ENCODE results near the gene KBTBD13.

KBTBD13 gene

DNA sequence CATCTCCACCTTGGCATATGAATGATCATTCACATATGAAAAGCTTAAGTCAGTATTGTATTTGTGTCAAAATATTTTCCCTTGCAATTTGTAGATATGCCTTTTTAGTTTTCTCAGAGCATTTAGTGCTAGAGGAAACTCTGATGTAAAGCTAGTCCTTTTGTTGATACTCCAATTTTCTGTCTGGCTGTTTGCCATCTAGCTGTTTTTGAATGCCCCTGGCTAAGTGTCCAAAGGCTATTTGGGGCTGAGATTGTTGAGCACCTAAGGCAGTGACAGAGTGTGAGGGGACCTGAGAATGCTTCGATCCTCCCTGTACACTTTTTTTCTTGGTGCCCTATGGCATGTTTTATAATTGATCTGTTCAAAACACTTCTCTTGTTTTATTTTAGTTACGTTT lies 28.3 kb upstream of the KBTBD13 start:
- DNase-seq, result no peak
- in situ Hi-C loops (cut with HindIII; ENCODE audit: low pct_ligation_motif_present, low pct_unique_long_range_greater_than_20kb, low sequenced_read_pairs), result no loop called here

GRCh38 chr15:65049418-65049840 lies 27.1 kb upstream of the KBTBD13 start:
- in situ Hi-C loops (cut with HindIII; ENCODE audit: low pct_ligation_motif_present, low pct_unique_long_range_greater_than_20kb, low sequenced_read_pairs), result no loop called here
- peak; percentile 88 for DNase-seq

- no peak for DNase-seq
These were observed 26.3 kb upstream of the KBTBD13 start for GRCh38 chr15:65050270-65050669.

GRCh38 chr15:65051266-65051665 lies 25.3 kb upstream of the KBTBD13 start:
- in situ Hi-C loops (cut with HindIII; ENCODE audit: low pct_ligation_motif_present, low pct_unique_long_range_greater_than_20kb, low sequenced_read_pairs), result no loop called here
- no peak for DNase-seq

More at GRCh38 chr15:65050270-65050669, 26.3 kb upstream of the KBTBD13 start:
- in situ Hi-C loops (cut with HindIII; ENCODE audit: low pct_ligation_motif_present, low pct_unique_long_range_greater_than_20kb, low sequenced_read_pairs), result no loop called here

DNA sequence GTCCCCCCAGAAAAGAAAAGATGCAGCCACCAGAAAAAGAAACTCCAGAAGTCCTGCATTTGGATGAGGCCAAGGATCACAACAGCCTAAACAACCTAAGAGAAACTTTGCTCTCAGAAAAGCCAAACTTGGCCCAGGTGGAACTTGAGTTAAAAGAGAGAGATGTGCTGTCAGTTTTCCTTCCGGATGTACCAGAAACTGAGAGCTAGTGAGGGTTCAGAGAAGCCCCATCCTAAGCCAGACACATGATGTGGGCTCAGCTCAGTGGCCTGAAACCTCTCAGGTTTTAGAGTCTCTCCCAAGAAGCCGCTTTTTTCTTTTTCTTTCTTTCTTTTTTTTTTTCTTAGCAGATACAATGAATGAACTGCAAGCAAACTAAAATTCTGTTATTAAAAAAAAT lies 23.6 kb upstream of the KBTBD13 start:
- in situ Hi-C loops (cut with HindIII; ENCODE audit: low pct_ligation_motif_present, low pct_unique_long_range_greater_than_20kb, low sequenced_read_pairs), result no loop called here
- DNase-seq, result no peak

- peak; percentile 66 for DNase-seq
- in situ Hi-C loops (cut with HindIII; ENCODE audit: low pct_ligation_motif_present, low pct_unique_long_range_greater_than_20kb, low sequenced_read_pairs), result no loop called here
These were observed 22.0 kb upstream of the KBTBD13 start for GRCh38 chr15:65054333-65055200.

DNA sequence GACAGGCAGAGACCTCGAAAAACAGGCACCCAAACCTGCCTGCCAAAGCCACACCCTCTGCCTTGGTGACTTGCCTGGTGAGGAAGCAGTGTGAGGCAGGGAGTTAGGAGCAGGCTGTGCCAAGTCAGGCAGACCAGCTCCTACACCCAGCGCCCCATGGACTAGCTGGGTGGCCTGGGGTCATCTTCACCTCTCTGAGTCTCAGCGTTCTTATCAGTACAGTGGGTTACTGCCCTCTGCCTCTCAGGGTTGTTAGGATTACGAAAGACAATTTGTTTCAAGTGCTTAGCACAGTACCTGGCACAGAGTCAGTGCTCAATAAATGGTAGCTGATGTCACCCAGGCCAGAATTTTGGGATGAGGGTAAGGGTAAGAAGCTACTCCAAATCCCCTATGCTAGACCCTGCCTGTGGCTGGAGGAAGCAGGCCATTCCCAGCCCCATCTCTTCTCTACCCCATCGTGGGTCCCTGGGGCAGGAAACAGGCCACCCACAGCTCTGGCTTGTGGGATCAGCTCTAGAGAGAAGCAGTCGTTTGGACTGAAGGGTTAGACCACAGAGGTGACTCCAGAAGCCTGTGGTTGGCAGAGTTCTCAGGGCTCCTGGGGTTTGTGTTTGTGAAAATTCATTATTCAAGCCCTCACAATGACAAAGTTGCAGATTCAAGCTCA lies 21.2 kb upstream of the KBTBD13 start:
- in situ Hi-C loops (cut with HindIII; ENCODE audit: low pct_ligation_motif_present, low pct_unique_long_range_greater_than_20kb, low sequenced_read_pairs), result no loop called here
- peak; percentile 66 for DNase-seq

GRCh38 chr15:65056106-65056505 lies 20.4 kb upstream of the KBTBD13 start:
- no peak for DNase-seq
- in situ Hi-C loops (cut with HindIII; ENCODE audit: low pct_ligation_motif_present, low pct_unique_long_range_greater_than_20kb, low sequenced_read_pairs), result no loop called here

- in situ Hi-C loops (cut with HindIII; ENCODE audit: low pct_ligation_motif_present, low pct_unique_long_range_greater_than_20kb, low sequenced_read_pairs), result no loop called here
- DNase-seq, result peak; percentile 90
These were observed 19.5 kb upstream of the KBTBD13 start for GRCh38 chr15:65056868-65057548.

DNA sequence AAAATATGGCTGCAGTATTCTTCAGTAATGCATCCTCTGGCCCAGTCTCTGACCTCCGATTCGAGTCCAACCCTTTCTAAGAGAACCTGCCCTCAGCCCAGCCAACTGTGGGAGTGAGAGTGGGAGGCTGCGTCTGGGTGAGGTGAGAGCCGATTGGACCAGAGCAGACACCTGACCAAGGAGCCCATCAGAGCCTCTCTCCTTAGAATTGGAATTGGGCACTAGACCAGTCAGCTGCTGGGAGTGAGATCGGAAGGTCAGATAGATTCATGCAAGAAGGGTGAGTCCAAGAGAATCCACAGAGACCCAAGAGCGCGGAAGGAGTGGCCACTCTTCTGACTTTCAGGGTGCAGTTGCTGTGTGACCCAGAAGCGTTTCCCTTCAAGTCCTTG lies 19.0 kb upstream of the KBTBD13 start:
- DNase-seq, result no peak
- in situ Hi-C loops (cut with HindIII; ENCODE audit: low pct_ligation_motif_present, low pct_unique_long_range_greater_than_20kb, low sequenced_read_pairs), result no loop called here

GRCh38 chr15:65058394-65059368 lies 17.9 kb upstream of the KBTBD13 start:
- in situ Hi-C loops (cut with HindIII; ENCODE audit: low pct_ligation_motif_present, low pct_unique_long_range_greater_than_20kb, low sequenced_read_pairs), result no loop called here
- no peak for DNase-seq

DNA sequence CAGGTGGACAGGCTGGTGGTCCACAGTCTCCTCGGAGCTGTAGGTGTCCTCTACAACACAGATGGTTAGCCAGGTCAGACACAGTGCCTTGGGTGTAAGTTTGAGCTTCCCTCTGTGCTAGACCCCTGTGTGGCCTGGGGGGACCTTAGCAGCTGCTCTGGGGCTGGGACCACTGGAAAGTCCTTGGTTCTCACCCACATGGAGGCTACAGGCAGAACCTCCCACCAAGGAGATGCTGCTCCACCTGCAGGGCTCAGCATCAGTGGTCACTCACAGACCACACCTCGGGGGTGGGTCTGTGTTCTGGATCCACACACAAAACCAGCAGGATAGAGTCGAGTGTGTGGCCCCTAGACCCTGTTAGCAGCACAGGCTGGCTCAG lies 17.2 kb upstream of the KBTBD13 start:
- in situ Hi-C loops (cut with HindIII; ENCODE audit: low pct_ligation_motif_present, low pct_unique_long_range_greater_than_20kb, low sequenced_read_pairs), result no loop called here
- DNase-seq, result no peak

DNA sequence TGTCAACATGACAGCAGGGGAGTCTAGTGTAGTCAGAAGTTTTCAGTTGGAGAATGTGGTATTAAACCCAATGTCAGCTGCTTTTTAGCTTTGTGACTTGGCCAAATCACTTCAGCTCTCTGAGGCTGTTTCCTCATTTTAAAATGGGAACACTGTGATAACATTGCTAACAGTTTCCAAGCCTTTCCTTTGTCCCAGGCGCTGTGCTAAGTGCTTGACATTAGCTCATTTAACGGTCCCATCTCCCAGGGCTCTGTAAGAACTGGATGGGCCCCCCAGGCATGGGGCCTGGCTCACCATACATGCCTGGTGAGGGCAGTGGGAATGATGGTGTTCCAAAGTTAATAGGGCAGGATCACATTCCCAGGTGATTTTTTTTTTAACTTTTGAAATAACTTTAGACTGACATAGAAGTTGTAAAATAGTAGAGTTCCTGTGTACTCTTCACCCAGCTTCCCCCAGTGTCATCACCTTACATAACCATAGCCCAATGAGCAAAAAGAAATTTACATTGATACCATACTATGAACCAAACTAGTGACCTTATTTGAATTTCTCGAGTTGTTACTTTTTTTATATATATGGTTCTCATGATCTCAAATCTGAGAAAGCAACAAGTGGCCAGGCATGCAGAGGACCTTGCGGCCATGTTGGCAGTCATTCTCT lies 16.5 kb upstream of the KBTBD13 start:
- no peak for DNase-seq
- in situ Hi-C loops (cut with HindIII; ENCODE audit: low pct_ligation_motif_present, low pct_unique_long_range_greater_than_20kb, low sequenced_read_pairs), result no loop called here

DNA sequence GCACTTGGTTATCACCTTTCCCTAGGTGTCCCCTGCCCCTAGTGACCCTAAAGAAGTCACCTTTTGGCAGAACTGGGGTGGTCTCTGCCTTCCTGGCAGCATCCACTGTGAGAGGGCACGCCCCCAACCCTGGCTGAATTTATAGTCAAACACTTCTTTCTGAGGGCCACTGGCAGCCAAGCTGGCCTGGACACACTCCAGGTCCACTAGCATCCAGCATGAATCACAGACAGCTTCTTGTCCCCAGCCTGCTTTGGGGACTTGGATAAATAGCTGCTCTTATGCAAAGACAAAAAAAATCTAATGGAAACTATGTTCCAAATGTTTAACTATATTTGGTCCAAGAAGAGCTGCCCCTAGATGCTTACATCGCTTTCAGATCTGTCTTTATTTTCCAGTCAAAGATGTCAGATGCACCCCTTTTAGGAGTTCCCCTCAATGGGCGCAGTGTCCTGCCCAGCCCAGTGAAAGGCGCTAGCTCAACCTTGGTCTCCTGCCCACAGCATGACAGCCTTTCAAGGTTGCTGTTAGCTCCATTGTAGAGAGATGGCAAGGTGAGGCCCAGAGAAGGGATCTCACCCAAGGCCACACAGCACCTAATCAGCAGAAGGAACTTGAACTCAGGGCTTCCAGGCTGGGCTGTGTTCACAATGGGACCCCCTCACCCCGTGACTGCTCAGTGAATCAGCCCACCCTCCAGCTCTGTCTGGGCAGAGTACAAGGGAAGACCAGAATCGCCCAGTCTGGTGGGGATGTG lies 15.7 kb upstream of the KBTBD13 start:
- DNase-seq, result no peak
- in situ Hi-C loops (cut with HindIII; ENCODE audit: low pct_ligation_motif_present, low pct_unique_long_range_greater_than_20kb, low sequenced_read_pairs), result no loop called here

- no peak for DNase-seq
- in situ Hi-C loops (cut with HindIII; ENCODE audit: low pct_ligation_motif_present, low pct_unique_long_range_greater_than_20kb, low sequenced_read_pairs), result no loop called here
These were observed 14.5 kb upstream of the KBTBD13 start for GRCh38 chr15:65062061-65062460.

DNA sequence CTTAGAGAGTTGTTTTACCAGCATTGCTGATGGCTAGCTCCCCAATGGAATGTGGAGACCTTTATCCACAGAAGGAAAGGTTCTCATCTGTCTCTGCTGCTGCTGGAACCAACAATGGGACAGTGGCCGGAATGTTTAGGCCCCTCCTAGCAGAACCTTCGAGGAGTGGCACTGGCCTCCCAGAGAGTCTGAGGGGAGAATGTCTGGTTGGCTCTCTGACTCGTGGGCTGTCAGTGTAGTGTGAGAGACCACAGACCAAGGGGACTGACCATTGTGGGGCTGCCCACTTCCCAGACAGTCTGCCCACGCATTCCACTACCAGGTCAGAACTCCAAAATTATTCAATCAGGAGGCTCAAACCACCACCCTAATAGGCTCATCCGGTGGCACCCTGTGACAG lies 13.8 kb upstream of the KBTBD13 start:
- in situ Hi-C loops (cut with HindIII; ENCODE audit: low pct_ligation_motif_present, low pct_unique_long_range_greater_than_20kb, low sequenced_read_pairs), result no loop called here

GRCh38 chr15:65066001-65066634 lies 10.4 kb upstream of the KBTBD13 start:
- in situ Hi-C loops (cut with HindIII; ENCODE audit: low pct_ligation_motif_present, low pct_unique_long_range_greater_than_20kb, low sequenced_read_pairs), result no loop called here
- DNase-seq, result no peak

More for the DNA sequence above, 13.8 kb upstream of the KBTBD13 start:
- no peak for DNase-seq
